Embryonic facial prominence (tissue), 1 donor: Measurements from ENCODE around the gene SGIP1.
A peak's percentile ranks its signal among the peaks of the same experiment; 100 is the strongest.
"Not testable (repeated sequence)": the region's sequence is repeated elsewhere in the genome, so short reads cannot be mapped to it uniquely, and the experiment has no call there.

ENCODE experiments used
- DNase-seq: peaks from one replicate; pipeline ENCODE4 v3.0.0-alpha.2; 2016; ENCODE audit errors: extremely low spot score

Gene SGIP1

DNA sequence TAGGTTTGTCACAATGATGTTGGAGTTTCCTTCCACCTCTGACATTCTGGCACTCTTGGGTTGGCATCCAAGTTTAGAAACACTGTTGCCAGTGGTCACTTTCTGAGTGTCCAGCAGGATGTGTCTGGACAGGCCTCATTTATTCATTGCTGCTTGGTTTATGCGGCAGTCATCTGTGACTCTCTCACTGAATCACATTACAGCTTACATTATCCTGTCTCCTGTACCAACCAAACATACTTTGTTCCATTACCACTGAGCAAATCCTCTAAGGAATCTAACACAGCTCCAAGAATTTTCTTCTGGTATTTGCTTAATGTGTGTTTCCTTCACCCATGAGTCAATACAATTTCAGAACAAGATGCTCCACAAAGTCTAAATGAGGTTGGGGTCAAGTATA lies 19.9 kb downstream of the SGIP1 start:
- no peak for DNase-seq

DNA sequence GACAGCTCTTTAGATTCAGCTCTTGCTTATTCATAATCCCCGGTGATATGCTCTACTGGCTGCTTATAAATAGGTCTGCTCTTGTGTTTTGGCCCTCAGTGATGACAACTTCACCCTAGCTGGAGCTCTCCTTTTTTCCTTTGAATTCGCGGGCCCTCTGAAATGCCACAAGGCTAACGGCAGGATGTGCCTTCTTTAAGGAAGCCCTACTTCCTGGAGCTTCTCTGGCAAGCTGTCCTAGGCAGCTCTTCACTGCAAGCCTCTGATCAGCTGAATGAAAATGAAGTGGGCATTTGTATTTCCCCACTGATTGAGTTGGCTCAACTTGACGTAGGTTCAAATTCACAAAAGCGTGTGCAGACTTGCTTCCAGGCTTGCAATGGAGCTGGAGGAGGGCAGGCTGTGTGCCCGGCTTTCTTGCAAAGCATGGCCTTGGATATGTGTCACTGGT lies 22.2 kb downstream of the SGIP1 start:
- DNase-seq: no peak

DNA sequence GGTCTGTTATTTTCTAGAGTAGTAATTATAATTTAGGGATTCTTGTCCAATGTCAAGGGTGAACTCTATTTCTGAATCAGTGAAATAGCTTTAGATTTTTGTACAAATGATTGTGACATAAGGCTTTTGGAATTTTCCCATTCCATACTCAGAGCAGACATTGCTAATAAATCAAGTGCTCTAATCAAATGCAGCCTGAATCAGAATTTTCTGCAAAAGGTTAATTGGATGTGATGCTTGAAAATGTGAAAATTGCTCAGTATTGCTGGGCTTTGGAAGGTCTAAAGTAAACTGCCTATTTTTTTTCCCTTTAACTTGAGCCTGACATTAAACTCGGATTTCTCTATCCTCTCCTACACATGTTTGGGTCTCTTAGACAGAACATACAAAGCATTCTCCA lies 23.2 kb downstream of the SGIP1 start:
- no peak for DNase-seq

DNA sequence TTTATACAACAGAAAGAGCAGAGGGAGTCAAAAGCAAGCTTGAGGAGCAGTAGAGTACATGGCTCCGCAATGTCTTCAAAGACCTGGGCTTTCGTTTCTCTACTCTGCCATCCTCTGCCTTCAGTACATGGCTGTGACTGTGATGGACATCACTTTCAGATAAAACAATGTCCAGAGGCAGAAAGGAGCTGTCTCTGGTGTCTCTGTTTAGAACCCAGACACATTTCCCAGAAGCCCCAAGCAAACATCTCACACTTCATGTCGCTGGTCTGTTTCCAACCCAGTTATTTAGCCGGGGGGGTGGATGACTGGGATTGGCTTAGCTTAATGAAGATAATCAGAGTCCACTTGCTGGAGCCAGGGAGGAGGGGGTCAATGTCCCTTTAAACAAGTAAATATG lies 25.6 kb downstream of the SGIP1 start:
- no peak for DNase-seq

DNA sequence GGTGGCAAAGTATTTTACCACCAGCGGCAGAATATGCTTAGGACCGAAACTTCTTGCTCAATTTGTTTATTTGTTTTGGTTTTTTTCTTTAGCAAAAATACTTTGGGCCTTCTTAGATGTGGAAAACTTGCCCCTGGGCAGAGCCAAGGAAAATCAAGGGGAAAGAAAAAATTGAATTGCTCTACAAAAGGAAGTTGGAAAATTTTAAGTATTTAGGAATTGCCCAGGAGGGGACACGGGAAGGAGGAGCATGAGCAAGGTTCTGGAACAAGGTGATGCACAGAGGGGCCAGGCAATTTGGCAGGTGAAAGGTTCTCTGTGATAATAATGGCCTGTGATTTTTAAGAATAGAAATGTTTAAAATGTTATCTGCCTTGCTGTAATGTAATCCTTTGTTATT lies 28.6 kb downstream of the SGIP1 start:
- DNase-seq: no peak

DNA sequence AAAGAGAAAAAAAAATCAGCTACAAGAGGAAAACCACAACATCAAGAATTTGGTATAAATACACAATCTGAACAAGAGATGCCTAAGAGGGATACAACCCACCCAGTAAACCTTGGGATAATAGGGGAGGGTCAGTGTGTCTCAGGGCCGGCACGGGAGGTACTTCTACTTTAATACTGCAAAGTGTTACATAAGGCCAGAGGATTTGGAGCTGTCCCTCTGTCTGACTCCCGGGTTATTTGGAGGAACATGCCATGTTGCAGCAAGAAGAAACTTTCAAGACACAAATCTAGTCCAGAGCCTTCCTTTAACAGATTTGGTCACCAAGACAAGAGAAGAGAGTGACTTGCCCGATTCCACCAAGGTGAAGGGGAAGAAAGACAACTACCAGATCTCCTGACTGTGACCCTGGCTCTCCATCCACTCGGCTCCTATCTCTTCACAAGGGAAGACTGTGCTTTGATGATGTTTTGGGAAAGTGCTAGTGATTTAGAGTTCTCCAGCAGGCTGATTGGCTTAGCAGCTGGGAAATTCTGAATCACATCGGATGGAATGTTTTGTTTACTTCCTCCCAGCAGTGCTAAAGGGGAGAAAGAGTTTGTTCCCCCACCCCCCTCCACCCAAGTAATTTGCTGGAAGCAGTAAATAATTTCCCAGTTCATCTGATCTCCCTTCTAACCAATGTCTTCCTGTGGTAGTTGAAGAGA lies 29.3 kb downstream of the SGIP1 start:
- DNase-seq: no peak

DNA sequence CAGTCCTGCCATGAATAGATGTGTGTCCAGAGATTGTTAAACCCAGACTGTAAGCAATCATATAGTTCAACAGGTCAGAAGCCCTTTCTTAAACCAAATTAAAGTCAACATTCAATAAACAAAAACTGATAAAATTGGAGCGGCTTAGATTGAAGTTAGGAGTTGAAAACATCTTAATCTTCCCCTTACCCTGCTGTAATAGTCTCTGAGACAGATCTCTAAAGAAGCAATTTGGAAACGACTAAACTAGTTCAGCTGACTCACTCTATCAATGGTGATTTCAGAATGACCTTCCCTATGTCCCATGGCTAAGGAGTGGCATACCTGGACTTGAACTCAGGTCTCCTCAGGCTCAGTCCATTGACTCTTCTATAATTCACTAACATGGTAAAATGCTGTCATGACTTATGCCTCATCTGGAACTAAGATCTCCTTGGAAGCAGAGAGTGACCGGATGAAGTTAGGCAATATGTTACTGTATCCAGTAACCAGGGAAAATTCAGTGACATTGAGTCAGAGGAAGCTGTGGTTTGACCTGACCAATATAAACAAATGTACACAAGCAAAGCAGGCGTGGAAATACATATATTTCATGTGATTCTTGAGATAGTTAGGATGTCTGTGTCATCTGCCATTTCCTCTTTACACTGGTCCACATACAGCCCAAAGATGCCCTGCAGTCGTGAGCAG lies 30.1 kb downstream of the SGIP1 start:
- DNase-seq: no peak

DNA sequence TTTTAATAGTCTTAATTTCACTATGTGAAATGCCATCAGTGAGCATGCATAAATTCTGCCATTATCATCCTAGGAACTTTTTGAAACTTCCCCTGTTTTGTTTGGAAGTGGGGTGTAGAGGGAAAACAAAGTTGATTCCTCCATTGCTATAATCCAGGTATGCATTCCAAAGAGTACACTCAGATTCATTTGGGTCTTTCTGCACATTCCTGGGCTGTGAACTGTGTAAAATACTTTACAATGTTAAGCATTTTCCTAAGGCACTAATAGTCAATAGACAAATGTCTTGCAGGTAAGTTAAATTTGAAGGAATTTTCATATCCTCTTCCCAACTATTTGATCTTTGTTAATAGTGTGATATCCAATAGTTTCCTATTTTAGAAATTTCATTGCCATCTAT lies 36.2 kb downstream of the SGIP1 start:
- DNase-seq: no peak

DNA sequence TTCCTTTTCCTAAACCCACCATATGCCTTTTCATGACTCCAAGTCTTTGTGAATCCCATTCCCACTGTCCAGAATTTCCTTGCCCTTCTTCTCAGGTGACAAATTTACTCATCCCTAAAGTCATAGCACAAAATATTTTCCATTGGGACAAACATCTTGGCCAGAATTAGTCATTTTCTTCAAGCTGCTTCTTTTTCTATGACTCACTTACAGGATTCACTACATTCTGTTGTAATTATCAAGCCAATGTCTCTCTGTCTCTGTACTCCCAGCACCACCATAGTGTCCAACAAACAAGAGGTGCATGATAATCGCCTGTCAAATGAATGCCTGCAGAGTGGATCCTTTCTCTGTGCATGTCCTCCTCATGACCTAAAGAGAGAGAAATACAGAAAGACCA lies 37.8 kb downstream of the SGIP1 start:
- DNase-seq: no peak

DNA sequence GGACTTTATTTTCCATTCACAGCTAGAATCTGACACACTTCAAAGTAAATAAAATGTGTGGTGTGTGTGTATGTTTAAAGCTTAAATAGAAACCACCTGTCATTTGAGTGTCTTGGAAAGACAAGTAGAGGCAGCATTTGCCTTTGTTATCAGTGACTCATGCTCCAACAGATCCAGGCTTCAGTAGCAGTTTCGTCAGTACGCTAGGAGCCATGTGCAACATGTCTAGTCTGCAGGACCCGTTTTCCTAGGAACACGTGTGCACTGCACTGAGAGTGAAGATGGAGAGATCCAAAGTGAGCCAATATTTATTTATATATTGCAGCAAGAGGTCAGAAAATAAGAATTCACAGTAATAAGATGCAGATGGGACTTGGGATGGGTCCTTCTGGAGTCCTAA lies 41.8 kb downstream of the SGIP1 start:
- peak; percentile 33 for DNase-seq

DNA sequence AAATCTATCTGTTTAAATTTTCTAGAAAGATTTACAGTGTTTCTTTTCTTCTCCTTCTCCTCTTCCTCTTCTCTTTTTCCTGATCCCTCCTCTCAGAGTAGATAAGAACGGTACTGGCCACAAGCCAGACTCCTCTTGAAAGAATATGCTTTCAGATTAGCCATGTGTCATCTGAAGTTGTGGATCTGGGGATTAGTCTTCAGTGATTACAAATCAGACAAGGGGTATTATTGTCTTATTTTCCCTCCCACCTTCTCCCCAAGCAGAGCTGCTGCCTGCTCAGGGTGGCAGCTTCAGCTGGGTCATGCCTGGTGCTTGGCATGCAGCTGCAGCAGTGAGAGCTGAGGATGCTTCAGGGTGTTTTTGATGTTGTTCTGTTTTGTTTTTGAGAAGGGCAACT lies 42.7 kb downstream of the SGIP1 start:
- no peak for DNase-seq

DNA sequence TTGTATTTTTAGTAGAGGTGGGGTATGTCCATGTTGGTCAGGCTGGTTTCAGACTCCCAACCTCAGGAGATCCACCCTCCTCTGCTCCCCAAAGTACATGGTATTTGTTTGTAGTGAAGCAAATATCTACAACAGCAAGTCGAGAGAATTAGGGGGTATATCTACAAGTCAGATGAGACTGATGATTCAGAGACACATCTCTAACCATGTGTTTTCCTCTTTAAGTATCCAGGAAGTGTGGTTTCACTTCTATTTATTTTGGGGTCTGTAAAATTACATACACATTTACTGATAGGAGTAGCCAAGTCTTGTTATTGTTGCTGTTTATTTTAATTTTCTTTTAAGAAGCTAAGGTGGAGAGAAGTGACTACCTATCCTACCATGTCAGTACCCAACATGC lies 44.9 kb downstream of the SGIP1 start:
- no peak for DNase-seq

DNA sequence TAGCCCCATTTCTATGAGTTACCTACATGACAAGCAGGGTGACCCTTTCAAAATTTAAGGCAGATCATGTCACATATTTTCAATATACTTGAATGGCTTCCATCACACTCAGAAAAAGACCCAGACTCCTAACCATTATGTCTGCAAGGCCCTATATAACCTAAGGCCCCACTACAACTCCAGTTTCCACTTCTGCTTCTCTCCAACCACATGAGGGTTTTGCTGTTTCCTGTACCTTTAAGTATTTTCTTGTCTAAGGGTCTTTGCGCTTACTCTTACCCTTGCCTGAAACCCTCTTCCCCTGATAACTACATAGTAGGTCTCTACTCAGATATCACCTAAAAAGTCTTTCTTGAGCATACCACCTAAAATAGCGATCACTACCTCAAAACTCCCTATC lies 46.1 kb downstream of the SGIP1 start:
- DNase-seq: no peak

DNA sequence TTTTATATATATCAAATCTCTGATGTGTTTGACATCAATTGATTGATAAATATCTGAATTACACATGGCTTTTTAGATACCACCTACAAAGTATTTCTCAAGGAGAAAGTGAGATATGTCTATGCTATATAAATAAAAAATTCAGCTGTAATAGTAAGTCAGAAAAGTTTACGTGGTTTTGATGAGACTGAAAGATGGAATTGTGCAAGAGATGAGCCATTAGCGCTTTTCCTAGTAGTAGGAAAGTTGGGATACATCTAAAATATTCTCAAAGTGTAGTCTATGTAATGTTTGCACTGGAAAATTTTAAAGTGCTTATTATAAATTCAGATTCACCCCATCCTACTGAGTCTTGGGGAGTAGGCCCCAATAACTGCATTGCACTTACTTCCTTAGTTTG lies 49.1 kb downstream of the SGIP1 start:
- no peak for DNase-seq

DNA sequence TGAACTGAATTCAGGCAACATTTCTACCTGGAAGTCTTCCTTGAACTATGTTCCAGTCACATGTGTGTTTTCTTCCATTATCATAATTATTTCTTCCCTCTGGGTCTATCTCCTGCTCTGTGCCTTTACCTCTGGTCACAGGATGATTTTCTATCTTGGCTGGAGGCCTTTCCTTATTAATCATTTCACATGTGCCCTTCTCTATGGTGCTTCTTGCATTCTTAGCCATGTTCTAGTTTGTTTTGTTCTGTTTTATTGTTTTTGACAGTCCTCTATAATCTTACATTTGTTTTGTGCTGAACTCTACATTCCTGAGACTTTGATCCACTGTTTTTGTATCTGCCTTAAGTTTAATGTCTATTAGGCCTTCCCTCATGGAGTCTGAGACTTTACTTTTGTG lies 51.0 kb downstream of the SGIP1 start:
- DNase-seq: no peak

DNA sequence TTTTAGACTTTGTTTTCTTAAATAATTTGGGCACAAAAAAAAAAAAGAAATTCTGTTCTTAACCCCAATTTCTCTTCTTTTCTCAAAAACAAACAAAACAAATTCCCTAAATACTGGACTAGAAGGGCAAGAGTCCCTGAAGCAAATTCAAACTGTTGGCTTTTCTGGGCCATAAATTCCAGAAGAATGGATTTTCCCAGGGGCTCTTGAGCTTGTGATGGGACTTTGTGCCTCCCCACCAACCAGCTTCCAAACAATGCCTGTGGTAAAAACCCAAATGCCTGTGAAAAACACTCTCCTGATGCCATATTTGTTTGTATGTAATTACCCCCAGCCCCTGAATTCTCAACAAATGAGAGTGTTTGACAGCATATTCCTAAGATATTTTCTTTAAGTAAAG lies 55.4 kb downstream of the SGIP1 start:
- no peak for DNase-seq

DNA sequence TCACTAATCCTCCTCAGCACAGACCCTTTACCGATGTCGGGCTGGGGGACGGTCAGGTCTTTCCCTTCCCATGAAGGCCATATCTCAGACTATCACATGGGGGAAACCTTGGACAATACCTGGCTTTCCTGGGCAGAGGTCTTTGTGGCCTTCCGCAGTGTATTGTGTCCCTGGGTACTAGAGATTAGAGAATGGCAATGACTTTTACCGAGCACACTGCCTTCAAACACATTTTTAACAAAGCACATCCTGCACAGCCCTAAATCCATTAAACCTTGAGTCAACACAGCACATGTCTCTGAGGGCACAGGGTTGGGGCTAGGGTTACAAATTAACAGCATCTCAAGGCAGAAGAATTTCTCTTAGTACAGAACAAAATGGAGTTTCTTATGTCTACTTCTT lies 58.2 kb downstream of the SGIP1 start:
- DNase-seq: not testable (repeated sequence)

DNA sequence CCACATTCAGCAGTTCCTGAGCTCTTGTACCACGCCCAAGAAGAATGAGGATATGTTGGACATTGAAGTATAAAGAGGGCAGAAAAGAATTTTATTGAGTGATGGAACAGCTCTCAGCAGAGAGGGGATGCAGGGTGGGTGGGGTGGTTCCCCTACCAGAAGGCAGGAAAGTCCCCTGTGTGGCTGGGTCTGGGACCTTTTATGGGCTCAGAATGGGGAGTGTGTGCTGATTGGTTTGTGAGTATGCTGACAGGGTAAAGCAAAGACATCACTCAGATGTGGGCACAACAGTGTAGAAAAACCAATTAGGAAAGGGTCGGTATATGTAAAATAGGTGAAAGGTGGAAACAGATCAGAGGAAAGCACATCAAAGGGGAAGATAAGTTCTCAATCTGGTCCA lies 62.2 kb downstream of the SGIP1 start:
- no peak for DNase-seq

DNA sequence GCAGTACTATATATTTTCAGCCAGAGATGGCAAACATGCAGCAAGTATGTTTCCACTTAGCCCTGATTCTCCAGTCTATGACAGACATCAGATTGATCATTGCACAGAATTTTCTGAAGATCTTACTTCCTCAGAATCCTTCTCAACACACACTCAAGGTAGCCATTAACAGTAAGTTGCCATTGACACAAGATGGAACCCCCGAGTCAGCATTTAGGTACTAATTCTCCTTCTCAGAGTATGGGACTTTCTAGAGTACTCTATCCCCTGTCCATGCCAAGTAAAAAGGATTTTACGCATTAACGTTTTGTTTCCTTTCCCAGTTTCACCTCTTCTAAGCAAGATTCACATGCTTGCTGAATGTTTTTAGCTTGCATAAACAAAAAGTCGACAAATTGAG lies 63.5 kb downstream of the SGIP1 start:
- DNase-seq: no peak

DNA sequence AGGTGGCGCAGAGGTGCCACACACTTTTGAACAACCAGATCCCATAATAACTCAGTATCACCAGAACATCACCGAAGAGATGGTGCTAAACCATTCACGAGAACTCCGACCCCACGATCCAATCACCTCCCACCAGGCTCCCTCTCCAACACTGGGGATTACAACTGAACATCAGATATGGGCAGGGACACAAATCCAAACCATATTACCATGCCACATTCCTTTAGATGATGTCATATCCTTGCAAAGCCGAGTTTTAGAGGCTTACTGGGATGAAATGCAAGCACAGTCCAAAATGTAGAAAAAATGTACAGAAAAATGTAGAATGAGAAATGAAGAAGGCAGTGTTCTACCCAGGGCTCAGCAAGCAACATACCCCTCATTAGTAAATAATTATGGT lies 64.7 kb downstream of the SGIP1 start:
- DNase-seq: no peak

DNA sequence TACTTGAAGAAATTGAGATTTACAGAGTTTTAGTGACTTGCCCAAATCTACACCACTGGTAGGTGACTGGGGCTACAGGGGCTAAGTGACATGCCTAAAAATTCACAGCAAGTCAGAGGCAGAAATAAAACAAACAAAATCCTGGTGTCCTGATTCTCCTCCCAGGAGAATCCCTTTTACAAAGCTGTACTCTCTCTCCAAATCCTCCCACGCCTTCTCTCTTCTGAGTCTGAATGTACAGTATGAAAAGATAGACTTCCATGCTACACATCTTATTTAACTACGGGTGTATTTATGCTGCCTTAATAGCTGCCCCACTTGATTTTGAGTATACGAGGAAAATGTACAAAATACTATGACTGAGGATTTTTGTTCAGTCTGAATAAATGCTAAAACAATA lies 65.4 kb downstream of the SGIP1 start:
- DNase-seq: no peak

DNA sequence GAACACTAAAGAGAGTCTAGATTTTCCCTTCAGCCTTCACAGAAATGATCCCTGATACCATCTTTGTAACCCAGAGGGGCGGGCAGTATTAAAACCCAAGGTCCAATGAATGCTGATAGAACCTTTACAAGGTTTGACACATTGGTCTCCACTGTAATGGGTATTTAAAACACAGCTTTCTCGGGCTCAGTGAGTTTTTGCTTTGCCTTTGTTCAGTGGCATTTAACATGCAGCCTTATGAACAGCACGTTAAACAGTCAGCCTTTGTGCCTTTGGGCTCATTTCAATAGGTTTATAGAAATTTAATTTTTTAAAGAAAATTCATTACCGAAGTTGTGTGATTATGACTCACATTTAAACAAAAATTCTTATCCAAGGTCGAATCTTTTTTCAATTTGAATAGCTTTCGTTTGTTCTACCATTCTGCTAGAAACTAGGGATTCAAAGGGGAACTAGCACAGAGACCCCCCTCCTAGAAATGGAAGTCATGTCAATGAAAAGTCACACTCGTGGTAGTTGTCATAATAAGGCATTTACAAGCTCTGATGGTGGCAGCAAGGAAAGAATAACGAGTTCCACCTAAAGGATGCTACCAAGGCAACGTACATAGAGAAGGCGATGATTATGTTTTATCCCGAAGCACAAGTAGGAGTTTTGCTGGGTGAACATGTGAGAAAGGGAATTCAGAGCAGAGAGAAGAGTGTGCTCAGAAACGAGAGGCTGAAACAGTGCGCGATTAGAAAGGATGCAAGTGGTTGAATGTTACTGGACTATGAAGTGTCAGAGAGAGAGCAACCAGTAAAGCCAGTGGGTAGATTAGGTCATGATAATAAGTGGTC lies 66.2 kb downstream of the SGIP1 start:
- DNase-seq: no peak
